Measurements from ENCODE around the gene MPO.

GRCh38 chr17:58272367-58273280 lies 8.1 kb downstream of the MPO start:
- TF ChIP-seq, protein P1, sequence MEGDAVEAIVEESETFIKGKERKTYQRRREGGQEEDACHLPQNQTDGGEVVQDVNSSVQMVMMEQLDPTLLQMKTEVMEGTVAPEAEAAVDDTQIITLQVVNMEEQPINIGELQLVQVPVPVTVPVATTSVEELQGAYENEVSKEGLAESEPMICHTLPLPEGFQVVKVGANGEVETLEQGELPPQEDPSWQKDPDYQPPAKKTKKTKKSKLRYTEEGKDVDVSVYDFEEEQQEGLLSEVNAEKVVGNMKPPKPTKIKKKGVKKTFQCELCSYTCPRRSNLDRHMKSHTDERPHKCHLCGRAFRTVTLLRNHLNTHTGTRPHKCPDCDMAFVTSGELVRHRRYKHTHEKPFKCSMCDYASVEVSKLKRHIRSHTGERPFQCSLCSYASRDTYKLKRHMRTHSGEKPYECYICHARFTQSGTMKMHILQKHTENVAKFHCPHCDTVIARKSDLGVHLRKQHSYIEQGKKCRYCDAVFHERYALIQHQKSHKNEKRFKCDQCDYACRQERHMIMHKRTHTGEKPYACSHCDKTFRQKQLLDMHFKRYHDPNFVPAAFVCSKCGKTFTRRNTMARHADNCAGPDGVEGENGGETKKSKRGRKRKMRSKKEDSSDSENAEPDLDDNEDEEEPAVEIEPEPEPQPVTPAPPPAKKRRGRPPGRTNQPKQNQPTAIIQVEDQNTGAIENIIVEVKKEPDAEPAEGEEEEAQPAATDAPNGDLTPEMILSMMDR (conservative IDR thresholded peaks at IDR 0.05), result no peak
- no peak for TF ChIP-seq ZFX (IDR thresholded peaks at IDR 0.05)

Measured in C4-2B (cell line).